GM19455 (cell line): ENCODE data around the gene ATF6.

Experiments used
- ATAC-seq: cut with Tn5 transposase; IDR thresholded peaks from one replicate; pipeline ENCODE4 v1.9.1; 2021; ENCODE audit not compliant: unreplicated experiment

ATF6 gene

DNA sequence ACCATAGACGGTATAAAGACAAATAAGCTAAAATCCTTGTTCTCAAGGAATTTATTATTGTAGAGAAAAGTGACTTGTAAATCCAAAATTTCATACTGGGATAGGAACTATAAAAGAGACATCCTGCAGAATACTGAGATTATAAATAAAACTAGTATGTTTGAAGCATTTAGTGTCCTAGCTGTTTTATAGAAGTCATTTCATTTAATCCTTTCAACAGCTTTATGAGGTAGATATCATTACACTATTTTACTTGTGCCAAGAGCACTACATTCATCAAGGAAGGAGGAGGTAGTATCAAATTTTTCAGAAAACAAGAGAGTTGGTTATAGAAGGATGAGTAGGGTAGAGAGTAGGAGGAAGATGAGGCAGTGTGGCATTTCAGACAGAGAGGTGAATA is 119.6 kb downstream of the ATF6 start:
- ATAC-seq = no peak

DNA sequence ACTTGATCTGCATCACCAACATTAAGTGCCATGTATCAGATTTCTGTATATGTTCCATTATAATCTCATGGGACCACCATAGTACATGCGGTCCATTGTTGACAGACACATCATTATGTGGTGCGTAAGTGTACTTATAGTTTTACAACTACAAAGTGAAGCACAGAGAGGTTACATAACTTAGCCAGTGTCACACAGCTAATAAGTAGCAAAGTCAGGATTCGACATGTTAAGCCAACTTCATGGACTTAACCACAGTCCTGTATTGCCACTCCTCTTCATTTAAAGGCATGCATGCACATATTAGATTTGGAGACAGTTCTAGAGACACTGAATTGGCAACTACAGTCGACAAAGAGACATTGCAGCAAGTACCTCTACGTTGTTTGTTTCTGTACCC is 120.5 kb downstream of the ATF6 start:
- ATAC-seq = no peak

DNA sequence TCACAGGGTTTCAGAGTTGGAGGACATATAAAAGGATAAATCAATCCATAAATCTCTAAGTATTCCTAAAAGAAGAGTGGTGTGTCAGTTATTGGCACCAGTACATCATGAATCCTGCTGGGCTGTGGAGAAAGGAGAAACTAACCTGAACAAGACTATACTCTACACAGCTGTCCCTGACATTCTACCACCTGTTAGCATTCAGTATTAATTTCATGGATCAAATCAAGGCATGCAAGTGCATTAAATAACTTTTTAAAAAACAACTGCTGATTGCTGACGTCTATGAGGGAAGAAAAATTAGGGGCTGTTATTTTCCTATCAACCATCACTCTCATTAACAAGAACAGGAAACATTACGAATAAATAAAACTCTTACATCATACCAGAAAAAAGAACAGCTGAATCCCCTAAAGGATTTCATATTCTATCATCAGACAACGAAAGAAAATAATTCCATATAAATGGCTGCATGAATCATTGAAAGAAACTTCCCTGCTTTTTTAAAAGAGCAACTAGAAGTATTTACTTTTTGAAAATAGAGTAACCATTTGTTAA is 121.7 kb downstream of the ATF6 start:
- no peak for ATAC-seq

DNA sequence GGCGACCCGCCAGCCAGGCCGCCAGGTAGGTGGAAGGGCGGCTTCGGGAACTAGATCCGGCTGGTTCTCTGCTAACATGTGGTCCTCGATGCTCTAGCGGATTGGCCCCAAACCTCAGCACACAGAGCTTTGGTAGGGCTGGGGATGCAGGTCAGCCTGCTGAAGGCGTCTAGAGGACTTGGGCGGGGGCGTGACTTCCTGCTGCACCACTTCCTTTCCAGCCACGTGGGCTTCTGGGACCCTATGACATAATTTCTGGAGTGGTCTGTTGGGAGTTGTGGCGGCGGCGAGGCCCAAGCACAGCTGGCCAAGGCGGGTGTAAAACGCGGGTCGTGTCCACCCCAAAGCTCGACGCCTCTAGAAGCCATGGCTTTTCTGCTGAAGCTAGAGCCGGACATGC is 124.5 kb downstream of the ATF6 start:
- ATAC-seq = no peak

DNA sequence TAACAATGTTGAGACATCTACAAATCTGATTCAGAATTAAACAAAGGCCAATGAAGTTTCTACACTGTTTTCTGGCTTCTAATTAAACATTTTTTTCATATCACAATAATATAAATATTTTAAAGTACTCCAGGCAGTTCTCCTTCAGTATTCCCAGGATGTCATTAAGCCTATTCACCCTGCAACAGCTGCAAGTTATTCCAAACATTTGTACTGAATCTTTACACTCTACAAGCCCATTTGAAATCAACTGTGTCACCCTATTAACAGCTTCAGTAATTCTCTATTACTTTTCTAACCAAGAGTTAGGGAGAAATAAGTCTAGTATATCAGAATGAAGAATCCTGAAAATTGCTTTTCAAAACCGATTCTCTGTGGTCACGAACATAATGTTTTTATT is 133.0 kb downstream of the ATF6 start:
- ATAC-seq = no peak

- ATAC-seq = no peak
Measured at GRCh38 chr1:161900160-161900559, 134.0 kb downstream of the ATF6 start.

DNA sequence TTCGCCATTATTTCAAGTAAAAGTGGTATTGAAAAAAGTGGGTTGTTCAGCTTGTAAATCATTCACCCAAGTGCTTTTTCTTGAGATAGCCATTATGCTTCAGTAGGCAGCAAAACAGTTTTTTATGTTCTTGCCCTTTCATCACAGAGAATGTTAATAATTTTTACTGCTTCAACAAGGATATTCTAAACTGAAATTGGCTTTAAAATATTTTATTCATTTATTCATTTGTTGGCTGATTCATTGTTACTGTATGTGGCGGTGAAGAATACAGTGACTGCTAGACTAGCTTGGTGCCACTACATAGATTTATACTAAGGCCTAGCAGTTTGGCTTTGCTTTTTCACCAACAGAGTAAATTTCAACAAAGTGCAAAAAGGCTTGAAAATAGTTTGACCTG is 136.1 kb downstream of the ATF6 start:
- no peak for ATAC-seq

GRCh38 chr1:161905269-161905884 is 139.3 kb downstream of the ATF6 start:
- no peak for ATAC-seq

DNA sequence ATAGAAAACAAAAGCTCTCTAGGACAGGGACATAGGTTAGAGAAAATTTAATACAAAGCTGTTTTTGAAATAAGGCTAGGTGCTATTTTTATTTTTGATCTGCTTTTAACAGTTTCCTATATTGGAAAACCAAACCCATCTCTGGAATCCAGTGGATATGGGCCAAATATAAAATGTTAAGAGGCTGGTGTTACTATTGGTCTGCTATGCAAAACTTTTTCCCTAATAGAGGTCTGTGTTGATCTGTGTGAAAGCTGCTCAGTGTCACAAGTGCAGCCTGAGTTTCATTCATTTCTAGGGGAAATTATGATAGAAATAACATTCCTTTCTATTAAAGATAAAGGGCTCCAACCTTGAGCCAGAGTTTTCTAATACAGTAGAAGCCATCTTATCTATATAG is 141.1 kb downstream of the ATF6 start:
- ATAC-seq = no peak

GRCh38 chr1:161908264-161908663 is 142.1 kb downstream of the ATF6 start:
- ATAC-seq = no peak

- no peak for ATAC-seq
Measured at GRCh38 chr1:161910604-161911003, 144.5 kb downstream of the ATF6 start.

- no peak for ATAC-seq
Measured at GRCh38 chr1:161913482-161914140, 147.5 kb downstream of the ATF6 start.

- no peak for ATAC-seq
Measured at GRCh38 chr1:161914595-161914994, 148.5 kb downstream of the ATF6 start.

DNA sequence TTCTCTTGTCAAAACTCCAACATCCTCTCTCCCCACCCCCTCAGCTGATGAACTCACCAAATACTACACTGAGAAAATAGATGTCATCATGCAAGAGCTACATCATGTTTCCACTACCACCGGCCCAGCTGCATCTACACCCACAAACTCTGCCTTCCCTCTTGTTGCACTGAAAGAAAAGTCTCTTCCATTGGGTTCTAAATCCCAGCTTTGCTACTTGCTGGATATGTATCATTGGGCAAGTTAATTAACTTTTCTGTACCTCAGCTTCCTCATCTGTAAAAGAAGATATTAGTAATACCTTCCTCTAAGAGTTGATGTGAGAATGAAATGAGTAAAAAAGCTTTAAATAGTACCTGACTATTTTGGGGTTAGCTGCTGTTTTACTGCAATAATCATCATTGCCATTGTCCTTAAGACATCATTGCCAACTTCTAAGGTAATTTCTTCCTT is 149.0 kb downstream of the ATF6 start:
- peak; percentile 66 for ATAC-seq

- no peak for ATAC-seq
Measured at GRCh38 chr1:161915978-161916377, 149.9 kb downstream of the ATF6 start.

DNA sequence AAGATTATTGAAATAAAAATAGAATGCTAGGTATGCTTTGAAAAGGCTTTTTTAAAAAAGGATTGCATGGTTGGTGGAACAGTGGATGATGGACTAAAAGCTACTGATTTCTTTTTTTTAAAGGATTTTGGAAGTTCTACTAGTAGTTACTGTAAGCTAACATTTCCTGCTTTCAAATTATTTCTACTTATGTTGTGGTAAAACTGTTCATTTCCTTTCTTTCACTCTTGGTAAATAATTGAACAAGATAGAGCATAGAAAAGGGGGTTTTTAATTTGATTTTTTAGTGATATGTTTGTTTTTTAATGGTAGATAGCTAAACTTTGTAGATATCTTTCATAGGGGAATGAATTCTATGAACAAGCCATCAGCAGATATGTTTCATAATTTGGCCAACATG is 153.1 kb downstream of the ATF6 start:
- no peak for ATAC-seq

- no peak for ATAC-seq
Measured at GRCh38 chr1:161921491-161921890, 155.4 kb downstream of the ATF6 start.

DNA sequence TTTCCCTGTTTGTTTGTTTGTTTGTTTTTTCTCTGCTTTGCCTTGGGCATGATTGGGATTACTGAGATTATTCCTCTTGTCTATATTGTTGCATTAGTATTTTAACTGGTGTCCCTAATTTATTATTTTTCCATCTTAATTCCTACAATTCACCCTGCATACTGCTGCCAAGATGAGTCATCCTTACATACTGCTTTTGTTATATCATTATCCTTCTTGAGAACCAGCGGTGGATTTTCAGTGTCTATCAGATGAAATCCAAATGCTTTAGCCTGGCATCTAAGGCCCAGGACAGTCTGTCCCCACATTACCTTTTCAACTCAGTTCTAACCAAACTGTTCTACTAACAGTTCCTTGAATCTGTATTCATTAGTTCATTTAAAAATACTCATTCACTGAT is 155.9 kb downstream of the ATF6 start:
- no peak for ATAC-seq

DNA sequence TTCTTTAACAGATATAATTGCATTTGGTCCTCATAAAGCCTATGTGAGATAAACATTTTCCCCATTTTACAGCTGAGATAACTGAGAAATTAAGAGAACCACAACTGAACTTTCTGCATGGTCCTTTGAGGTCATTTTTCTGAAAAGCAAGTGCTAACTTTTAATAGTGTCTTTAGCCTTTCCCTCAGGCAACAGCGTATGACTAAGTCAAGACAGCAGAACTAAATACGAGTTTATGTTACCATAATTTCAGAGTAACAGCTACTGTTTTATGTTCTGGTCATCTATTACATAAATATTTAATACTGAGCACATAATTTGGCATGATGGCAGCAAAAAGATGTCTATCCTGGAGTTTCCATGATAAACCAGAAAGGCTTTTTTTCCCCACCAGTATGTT is 161.9 kb downstream of the ATF6 start:
- no peak for ATAC-seq

DNA sequence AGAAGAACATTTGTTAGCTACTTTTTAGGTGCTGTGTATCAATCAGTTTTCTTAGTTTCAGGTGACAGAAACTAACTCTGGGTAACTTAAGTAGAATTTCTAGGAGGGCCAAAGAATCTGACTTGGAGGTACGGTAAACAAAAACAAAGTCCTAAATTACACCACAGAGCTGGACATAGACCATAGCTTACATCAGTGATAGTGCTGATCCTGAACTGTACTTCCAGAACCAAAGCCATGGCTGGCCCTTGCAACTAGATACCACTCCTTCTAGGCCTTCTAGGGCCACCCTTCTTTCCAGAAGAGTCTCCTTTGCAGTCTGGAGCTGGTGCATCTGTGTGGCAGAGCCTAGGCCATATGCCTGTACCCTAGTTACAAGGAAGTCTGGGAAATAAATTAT is 163.0 kb downstream of the ATF6 start:
- no peak for ATAC-seq

DNA sequence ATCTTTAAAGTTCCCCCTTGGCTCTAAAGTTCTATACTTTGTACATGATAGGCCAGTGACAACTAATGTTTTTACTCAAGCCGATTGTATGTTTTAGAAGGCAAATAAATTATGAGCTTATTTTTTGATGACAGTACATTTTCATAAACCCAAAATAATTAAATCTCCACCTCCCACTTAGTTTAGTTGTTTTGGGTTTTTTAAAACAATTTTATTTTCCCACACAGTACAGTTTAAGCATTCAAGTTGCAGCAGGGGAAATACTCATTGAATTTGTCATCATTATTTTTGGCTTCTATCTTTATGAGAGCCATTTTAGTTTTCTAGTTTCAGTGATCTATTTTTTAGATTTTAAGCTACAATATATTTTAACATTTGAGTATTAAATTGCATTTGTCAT is 163.9 kb downstream of the ATF6 start:
- no peak for ATAC-seq

DNA sequence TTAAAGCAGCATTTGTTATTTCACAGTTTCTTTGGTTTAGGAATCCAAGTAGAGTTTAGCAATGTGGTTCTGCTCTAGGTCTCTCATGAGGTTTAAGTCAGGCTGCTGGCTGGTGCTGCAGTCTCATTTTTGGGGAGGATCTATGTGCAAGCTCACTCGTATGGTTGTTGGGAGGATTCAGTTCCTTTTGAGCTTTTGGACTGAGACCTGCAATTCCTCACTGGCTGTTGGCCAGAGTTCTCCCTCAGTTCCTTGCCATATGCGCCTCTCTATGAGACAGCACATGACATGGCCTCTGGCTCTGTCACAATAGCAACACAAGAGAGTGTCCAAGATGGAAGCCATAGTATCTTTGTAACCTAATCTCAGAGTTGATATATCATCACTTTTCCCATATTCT is 166.5 kb downstream of the ATF6 start:
- no peak for ATAC-seq
